ENCODE measurements around the gene TTC27.

DNA sequence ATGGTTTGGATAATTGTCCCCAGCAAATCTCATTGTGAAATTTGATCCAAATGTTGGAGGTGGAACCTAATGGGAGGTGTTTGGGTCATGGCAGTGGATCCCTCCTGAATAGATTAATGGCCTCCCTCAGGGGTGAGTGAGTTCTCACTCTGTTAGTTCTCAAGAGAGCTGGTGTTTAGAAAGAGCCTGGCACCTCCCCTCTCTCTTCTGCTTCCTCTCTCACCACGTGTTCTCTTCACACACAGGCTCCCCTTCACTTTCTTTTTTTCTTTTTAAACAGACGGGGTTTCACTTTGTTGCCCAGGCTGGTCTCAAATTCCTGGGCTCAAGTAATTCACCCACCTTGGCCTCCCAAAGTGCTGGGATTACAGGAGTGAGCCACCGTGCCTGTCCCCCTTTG is 207.3 kb downstream of the TTC27 start:
- TF ChIP-seq, protein P1, sequence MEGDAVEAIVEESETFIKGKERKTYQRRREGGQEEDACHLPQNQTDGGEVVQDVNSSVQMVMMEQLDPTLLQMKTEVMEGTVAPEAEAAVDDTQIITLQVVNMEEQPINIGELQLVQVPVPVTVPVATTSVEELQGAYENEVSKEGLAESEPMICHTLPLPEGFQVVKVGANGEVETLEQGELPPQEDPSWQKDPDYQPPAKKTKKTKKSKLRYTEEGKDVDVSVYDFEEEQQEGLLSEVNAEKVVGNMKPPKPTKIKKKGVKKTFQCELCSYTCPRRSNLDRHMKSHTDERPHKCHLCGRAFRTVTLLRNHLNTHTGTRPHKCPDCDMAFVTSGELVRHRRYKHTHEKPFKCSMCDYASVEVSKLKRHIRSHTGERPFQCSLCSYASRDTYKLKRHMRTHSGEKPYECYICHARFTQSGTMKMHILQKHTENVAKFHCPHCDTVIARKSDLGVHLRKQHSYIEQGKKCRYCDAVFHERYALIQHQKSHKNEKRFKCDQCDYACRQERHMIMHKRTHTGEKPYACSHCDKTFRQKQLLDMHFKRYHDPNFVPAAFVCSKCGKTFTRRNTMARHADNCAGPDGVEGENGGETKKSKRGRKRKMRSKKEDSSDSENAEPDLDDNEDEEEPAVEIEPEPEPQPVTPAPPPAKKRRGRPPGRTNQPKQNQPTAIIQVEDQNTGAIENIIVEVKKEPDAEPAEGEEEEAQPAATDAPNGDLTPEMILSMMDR (IDR thresholded peaks at IDR 0.05): no peak
- no peak for TF ChIP-seq ZFX (IDR thresholded peaks at IDR 0.05; ENCODE audit: borderline replicate concordance)

Data from 22Rv1 (cell line).